HG02884 (cell line): Measurements from ENCODE around the gene ECE1.

Source experiments
- ATAC-seq: cut with Tn5 transposase; IDR thresholded peaks from one replicate; pipeline ENCODE4 v1.9.1; 2021; ENCODE audit warnings: mild to moderate bottlenecking, moderate library complexity; ENCODE audit not compliant: unreplicated experiment

ECE1 gene

DNA sequence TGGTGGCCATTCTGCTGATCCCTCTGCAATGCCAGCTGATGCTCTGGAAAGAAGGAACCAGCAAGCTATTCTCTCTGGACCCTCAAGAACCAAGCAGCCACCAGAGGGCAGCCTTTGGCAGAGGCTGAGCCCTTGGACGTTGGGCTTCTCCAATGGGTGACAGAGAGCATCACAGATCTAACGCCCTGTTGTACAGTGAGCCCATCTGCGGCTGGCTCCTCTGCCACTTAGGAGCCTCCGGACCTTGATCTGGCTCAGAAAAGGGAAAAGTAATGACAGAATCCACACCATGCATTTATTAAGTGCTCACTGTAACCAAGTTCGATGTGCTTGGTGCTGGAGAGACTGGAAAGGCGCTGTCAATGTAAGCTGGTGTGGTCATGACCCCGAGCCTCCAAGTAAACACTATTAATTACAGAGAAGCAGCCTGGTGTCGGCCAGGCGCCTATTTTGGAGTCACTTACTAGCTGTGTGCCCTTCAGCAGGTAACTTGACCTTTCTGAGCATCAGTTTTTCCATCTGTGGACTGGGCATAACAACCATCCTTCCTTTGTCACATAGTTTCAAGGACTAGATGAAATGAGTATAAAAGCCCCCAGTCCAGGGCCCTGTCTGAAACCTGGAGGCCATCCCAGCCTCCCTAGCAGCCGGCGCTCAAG is 34.9 kb downstream of the ECE1 start:
- ATAC-seq = no peak

DNA sequence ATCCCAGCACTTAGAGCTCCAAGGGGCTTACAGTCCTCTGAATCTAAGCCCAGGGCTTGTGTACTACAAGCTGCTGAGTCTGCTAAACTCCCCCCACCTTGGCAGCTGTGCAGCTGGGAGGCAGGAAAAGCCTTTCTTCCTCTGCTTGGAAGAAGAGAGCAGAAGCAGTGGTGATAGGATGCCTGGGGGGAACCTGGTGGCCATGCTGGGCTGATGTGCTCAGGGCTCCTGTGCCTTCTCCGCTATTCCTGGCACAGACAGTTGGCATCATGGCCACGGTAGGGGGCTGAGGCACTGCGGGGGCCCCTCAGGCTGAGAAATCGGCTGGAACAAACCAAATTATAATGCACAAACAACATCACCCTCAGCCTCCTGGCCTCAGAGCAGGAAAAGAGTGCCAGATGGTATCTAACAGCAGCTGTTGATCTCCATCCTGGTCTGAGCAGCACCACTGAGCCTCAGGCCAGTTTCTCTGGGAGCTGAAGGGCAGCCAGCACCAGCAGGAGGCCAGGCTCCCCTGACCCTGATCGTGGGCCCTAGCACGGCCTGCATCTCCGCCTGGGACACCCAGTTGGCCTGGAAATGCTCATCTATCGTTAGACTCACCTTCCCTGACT is 35.8 kb downstream of the ECE1 start:
- no peak for ATAC-seq

DNA sequence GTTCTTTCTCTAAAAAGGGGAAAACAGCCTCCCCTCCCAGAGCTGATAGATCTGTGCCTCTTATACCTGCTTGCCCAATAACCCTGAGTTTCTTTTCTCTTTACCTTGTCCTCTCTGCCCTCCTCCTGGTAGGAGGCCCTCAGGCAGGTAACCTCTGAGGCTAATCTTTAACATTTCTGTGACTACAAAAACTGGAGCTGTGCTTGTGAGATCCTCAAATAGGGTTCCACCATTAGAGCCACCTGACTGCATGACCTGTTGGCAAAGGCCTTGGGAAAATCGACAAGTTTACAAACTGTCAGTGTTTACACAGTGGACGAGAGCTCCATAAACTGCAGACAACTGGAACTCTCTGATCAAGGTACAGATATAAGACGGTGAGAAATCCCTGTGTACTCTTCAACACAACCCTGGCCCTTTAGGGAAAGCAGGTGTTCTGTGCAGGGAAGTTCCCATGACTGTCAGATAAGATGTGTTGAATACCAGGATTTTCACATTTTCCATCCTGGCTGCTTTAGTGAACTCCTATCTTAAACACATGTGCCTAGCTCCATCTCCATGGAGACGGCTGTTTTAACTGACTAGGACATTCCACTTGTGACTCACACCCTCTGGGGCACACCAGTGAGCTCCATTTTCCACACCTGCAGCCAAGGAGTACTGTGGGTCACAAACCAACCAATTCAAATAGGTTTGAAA is 38.3 kb downstream of the ECE1 start:
- ATAC-seq = no peak

DNA sequence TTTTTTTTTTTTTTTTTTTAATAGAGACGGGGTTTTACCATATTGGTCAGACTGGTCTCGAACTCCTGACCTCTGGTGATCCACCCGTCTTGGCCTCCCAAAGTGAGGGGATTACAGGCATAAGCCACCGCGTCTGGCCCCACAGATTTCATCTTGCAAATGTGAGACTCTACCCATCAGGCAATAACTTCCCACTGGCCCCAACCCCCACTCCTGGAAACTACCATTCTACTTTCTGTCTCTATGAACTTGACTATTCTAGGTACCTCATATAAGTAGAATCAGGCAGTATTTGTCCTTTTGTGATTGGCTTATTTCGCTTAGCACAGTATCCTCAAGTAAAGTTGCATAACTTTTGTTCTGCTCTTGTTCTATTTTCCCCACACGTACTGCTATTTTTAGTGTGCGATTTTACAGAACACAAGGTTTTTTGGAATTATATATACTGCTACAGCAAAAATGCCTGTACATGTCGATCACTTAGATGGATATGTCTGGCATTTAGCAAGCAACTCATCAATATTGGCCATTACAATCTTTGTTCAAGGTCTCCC is 40.2 kb downstream of the ECE1 start:
- no peak for ATAC-seq

- no peak for ATAC-seq
These were observed 42.2 kb downstream of the ECE1 start for GRCh38 chr1:21247892-21248715.

DNA sequence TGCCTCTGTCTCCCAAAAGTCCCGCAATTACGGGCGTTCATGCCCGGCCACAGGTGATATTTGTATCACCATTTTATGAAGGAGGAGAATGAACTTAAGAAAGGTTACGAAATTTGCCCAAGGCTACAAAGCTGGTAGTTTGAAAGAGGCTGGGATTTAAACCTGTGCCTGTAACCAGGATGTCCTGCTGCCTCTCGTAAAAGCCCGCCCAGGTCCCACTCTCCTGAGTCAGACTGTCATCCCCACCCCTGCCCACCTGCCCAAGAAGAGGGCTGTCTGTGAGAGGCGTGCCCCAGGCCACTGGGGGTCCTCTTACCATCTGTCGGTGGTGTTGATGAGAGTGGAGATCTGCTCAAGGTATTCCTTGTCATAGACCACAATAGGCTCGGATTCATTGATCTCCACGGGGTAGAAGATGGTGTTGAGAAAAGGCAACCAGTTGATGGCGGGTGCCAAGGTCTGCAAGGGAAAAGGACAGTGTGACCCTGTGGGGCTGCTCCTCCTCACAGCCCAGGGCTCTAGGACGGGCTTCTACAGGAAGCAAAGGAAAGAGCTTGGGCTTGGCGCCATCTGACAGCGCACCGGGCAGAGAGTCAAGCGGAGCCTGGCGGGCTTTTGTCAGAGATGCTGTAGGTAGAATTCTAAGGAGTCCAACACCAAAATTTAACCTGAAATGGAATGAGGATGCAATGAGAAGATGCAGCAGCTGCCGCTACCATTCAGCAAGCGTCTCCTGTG is 43.2 kb downstream of the ECE1 start:
- ATAC-seq = no peak

DNA sequence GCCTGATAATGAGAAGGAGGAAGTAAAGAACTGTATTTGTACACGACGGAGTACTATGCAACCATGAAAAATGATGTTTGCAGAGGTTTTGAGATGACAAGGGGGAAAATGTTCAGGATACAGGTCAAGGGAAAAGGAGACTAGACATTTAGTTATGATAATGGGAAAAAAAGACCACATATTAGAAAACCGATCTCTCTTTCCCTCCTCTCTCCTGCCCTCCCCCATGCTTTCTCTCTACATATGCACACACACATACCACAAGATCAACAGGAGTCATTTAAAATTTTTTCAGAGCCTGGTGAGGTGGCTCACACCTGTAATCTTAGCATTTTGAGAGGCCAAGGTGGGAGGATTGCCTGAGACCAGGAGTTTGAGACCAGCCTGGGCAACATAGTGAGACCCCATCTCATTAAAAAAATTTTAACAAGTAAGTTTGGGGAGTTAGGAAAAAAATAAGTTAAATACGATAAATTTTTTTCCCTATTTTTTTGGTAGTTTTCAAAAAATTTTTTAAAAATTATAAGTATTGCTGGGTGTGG is 44.5 kb downstream of the ECE1 start:
- ATAC-seq = no peak

GRCh38 chr1:21244986-21245687 is 45.1 kb downstream of the ECE1 start:
- ATAC-seq = no peak

DNA sequence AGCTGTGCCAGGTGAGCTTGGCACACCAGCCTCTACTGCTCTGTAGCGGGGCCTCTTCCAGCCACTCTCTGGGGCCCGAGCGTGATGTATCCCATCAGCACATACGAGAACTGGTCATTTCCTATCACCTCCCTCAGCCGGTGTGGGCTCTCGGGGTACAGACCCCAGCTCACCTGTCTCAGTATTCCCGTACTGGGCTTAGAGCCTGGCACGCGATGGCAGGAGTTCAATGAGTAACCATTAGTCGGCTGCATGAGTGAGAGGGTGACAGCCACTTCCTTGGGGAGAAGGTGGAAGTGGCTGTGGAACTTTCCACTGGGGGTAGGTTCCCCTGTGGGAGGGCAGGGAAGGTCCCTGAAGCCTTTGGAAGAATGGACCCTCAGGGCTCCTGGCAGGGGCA is 46.1 kb downstream of the ECE1 start:
- ATAC-seq = no peak

- no peak for ATAC-seq
These were observed 47.4 kb downstream of the ECE1 start for GRCh38 chr1:21242846-21243245.

- no peak for ATAC-seq
These were observed 48.3 kb downstream of the ECE1 start for GRCh38 chr1:21241771-21242581.

GRCh38 chr1:21240706-21241105 is 49.6 kb downstream of the ECE1 start:
- ATAC-seq = no peak

DNA sequence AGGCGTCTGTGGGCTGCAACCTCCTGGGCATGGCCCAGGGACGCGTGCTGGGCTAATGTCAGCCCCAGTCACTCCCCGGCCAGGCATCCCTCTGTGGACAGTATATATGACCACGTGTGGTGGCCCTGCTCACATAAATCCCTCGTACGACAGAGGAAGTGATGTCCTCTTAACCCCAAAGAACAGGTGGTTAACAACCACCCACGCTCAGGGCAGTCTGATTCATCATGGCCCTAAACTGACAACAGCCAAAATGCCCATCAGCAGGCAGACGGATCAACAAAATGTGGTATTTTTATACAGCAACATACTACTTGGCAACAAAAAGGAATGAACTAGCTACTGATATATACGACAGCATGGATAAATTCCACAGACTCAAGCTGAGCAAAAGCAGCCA is 51.0 kb downstream of the ECE1 start:
- ATAC-seq = no peak

DNA sequence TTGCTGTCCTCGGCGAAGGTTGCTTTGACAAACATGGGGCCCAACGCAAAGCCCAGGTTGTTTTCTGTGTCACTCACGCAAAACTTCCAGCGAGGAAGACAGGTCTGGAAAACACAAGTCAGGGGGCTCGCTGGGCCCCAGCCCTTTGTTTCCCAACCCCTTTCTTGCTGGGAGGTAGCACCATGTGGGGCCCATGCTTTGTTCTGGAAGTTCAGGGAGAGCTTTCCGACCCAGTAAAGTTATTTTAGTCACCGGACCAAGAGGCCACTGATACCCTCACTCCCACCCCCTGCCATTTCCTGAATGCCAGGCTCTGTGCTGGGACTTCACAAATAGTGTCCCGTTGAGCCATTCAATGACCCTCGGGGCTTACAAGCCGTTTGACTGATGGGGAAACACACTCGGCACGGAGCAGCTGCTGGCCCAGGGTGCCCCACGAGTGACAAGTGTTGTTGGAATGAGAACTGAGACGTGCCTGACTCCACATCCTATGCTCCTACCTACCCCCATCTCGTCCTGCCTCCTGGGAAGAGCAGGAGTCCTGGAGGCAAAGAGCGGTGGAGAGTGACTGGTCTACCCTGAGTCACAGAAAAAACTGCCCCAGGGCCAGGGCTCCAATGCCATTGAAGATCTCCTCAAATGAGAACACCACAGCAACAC is 52.0 kb downstream of the ECE1 start:
- ATAC-seq = no peak

DNA sequence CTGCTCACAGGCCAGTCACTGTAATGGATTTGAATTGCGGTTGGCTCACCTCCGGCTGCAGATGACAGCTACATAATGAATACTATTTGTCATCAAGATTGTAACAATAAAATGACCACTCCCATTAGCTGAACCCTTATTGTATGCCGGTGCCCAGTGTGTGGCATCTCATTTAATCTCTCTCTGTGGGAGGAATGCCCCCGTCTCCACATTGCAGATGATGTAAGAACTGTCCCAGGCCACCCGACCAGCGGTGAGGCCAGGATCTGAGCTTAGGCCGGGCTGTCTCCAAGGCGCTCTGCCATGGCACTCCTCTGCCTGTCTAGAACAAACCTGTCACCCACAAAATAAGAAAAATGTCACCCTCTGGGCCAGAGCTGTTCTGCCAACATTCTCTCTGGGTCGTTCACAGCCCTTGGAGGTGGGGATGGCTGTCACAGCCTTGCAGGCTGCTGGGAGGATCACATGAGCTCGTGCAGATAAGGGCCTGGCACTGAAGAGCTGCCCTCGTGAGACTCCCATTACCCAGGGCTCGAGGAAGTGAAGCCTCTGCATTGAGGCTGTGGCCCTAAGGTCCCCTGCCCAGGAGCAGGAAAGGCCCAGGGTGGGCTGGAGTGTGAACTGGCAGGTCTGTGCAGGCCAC is 52.7 kb downstream of the ECE1 start:
- no peak for ATAC-seq

- ATAC-seq = no peak
These were observed 54.1 kb downstream of the ECE1 start for GRCh38 chr1:21236178-21236577.

- no peak for ATAC-seq
These were observed 55.5 kb downstream of the ECE1 start for GRCh38 chr1:21234779-21235178.

GRCh38 chr1:21233490-21233889 is 56.8 kb downstream of the ECE1 start:
- no peak for ATAC-seq
